PC-9 (cell line): Measurements from ENCODE around the gene GRAP. TPM values are rescaled to one million over a fixed set of nuclear protein-coding genes. Genes with fewer than 3 reads are reported as not detected.

Experiments used
- BruUV-seq: library from RNA; stranded (reverse); fragments of 400-500 nt; replicated peaks from 2 replicates; lab custom pipeline; 2021; lab: Mats Ljungman, UMichigan
- CTCF ChIA-PET: fragments of 300-600 bp; sonication (Branson Sonifier 250); formaldehyde crosslinking; loops from one replicate; lab custom pipeline; 2022; ENCODE audit warnings: antibody characterized with exemption; lab: Charles Lee
- POLR2A ChIA-PET: fragments of 300-600 bp; sonication (Branson Sonifier 250); formaldehyde crosslinking; loops from one replicate; lab custom pipeline; 2022; ENCODE audit warnings: antibody characterized with exemption; ENCODE audit not compliant: unreplicated experiment; lab: Charles Lee
- DNase-seq, 2 experiments: peaks; one replicate each; pipeline versions ENCODE4 v3.0.0 to v3.0.0-alpha.2; 2015 to 2022; ENCODE audit warnings: mixed read lengths in 1 of 2
- H2AFZ ChIP-seq: fragments of 200-600 bp; sonication (generic); 2 replicates; pipeline ENCODE4 v1.8.1; 2017; ENCODE audit warnings: antibody characterized with exemption
- H3F3A ChIP-seq: fragments of 200-600 bp; sonication (generic); 2 replicates; pipeline ENCODE4 v1.8.1; 2017; ENCODE audit warnings: antibody characterized with exemption, mild to moderate bottlenecking, low read depth; ENCODE audit not compliant: insufficient read depth
- H3K27ac ChIP-seq: fragments of 200-600 bp; sonication (generic); 2 replicates; pipeline ENCODE4 v1.6.1; 2016; ENCODE audit warnings: mixed run types
- H3K27me3 ChIP-seq: fragments of 200-600 bp; sonication (generic); 2 replicates; pipeline ENCODE4 v1.6.1; 2016; ENCODE audit warnings: low read depth, mixed run types; ENCODE audit not compliant: insufficient read depth
- H3K36me3 ChIP-seq: fragments of 200-600 bp; sonication (generic); 2 replicates; pipeline ENCODE4 v1.6.1; 2016; ENCODE audit warnings: low read depth, mixed run types
- H3K4me1 ChIP-seq: fragments of 200-600 bp; sonication (generic); replicated peaks from 2 replicates; pipeline ENCODE4 v1.6.1; 2016; ENCODE audit warnings: mixed run types; ENCODE audit not compliant: insufficient read depth
- H3K4me2 ChIP-seq: fragments of 200-600 bp; sonication (generic); 2 replicates; pipeline ENCODE4 v1.6.1; 2017; ENCODE audit warnings: mixed run types
- H3K4me3 ChIP-seq: fragments of 200-600 bp; sonication (generic); 2 replicates; pipeline ENCODE4 v1.6.1; 2016; ENCODE audit warnings: mixed run types
- H3K79me2 ChIP-seq: fragments of 200-600 bp; sonication (generic); 2 replicates; pipeline ENCODE4 v1.6.1; 2017; ENCODE audit warnings: low read depth, mixed run types
- H3K9me2 ChIP-seq: fragments of 200-600 bp; sonication (generic); 2 replicates; pipeline ENCODE4 v1.8.1; 2017; ENCODE audit warnings: mild to moderate bottlenecking; ENCODE audit not compliant: insufficient read depth
- H3K9me3 ChIP-seq: fragments of 200-600 bp; sonication (generic); 2 replicates; pipeline ENCODE4 v1.8.1; 2016; ENCODE audit warnings: low read depth; ENCODE audit not compliant: insufficient read depth
- H4K20me1 ChIP-seq: fragments of 200-600 bp; sonication (generic); 2 replicates; pipeline ENCODE4 v1.8.1; 2017; ENCODE audit not compliant: insufficient read depth
- CTCF ChIP-seq: fragments of 200-600 bp; sonication (generic); conservative IDR thresholded peaks from 2 replicates; pipeline ENCODE4 v1.6.1; 2017; ENCODE audit warnings: mixed run types, antibody characterized with exemption, mild to moderate bottlenecking, moderate library complexity
- EZH2 ChIP-seq: fragments of 200-600 bp; sonication (generic); IDR thresholded peaks from 2 replicates; pipeline ENCODE4 v1.8.0; 2017; ENCODE audit warnings: antibody characterized with exemption, low read depth
- intact Hi-C: fragments of 100-400 bp; cut with micrococcal nuclease; formaldehyde crosslinking; loops from one replicate; pipeline ENCODE4 v1.10.0; 2022; ENCODE audit not compliant: unreplicated experiment
- total RNA-seq: library from RNA; stranded (reverse); gene quantifications from 2 replicates; pipeline ENCODE4 v1.2.3, GENCODE V29; 2021

The GRAP gene
- total RNA-seq, 1 experiment from 2014 or later, result 0.48 TPM

GRCh38 chr17:18991531-18992315 lies 55.0 kb downstream of the GRAP start:
- intact Hi-C loops, result no loop called here
- peaks cover 73% of the 10 kb centered on the region for H4K20me1 ChIP-seq
- DNase-seq, result no peak
- no peaks in the 10 kb centered on the region for H3K4me1 ChIP-seq
- ChIA-PET CTCF (no interaction called here), POLR2A (no interaction called here)
- TF ChIP-seq EZH2 (no peak), CTCF (no peak)
- peaks cover 27% of the 10 kb centered on the region for H3K79me2 ChIP-seq
- no TSS peak for BruUV-seq
- H3K36me3 ChIP-seq, result peaks cover 7% of the 10 kb centered on the region; the same call in 1 of the 2 replicates
- H3K9me2 ChIP-seq, result no peaks in the 10 kb centered on the region
- no peak overlapping the region for H2AFZ ChIP-seq
- H3K4me3 ChIP-seq, result no peak overlapping the region
- H3K4me2 ChIP-seq, result no peak overlapping the region
- no peak overlapping the region for H3K27ac ChIP-seq
- H3K9me3 ChIP-seq, result no peaks in the 10 kb centered on the region
- no peaks in the 10 kb centered on the region for H3K27me3 ChIP-seq
- H3F3A ChIP-seq, result 0 out of 2 replicates have a peak, but pooled peaks cover 3% of the 10 kb centered on the region

GRCh38 chr17:18990331-18990730 lies 56.4 kb downstream of the GRAP start:
- H3K27me3 ChIP-seq, result no peaks in the 10 kb centered on the region
- peaks cover 7% of the 10 kb centered on the region; the same call in 1 of the 2 replicates for H3K36me3 ChIP-seq
- H4K20me1 ChIP-seq, result peaks cover 64% of the 10 kb centered on the region
- H3K4me3 ChIP-seq, result no peak overlapping the region
- no peaks in the 10 kb centered on the region for H3K9me2 ChIP-seq
- DNase-seq, result no peak
- no TSS peak for BruUV-seq
- no peaks in the 10 kb centered on the region for H3K4me1 ChIP-seq
- 0 out of 2 replicates have a peak, but pooled peaks cover 3% of the 10 kb centered on the region for H3F3A ChIP-seq
- CTCF ChIA-PET, result no interaction called here
- no peaks in the 10 kb centered on the region for H3K9me3 ChIP-seq
- peaks cover 13% of the 10 kb centered on the region for H3K79me2 ChIP-seq
- no peak for TF ChIP-seq EZH2
- no peak for TF ChIP-seq CTCF
- POLR2A ChIA-PET, result no interaction called here
- H2AFZ ChIP-seq, result no peak overlapping the region
- no peak overlapping the region for H3K27ac ChIP-seq
- H3K4me2 ChIP-seq, result no peak overlapping the region
- intact Hi-C loops, result no loop called here

GRCh38 chr17:18988546-18989173 lies 58.1 kb downstream of the GRAP start:
- ChIA-PET POLR2A (no interaction called here), CTCF (no interaction called here)
- no peak for DNase-seq
- H3K4me3 ChIP-seq, result no peak overlapping the region
- no peaks in the 10 kb centered on the region for H3K4me1 ChIP-seq
- no peaks in the 10 kb centered on the region for H3K9me3 ChIP-seq
- no peaks in the 10 kb centered on the region for H3K79me2 ChIP-seq
- H3K9me2 ChIP-seq, result no peaks in the 10 kb centered on the region
- H3K36me3 ChIP-seq, result peaks cover 7% of the 10 kb centered on the region; the same call in 1 of the 2 replicates
- no peak overlapping the region for H2AFZ ChIP-seq
- H3F3A ChIP-seq, result 0 out of 2 replicates have a peak, but pooled peaks cover 3% of the 10 kb centered on the region
- TF ChIP-seq CTCF, result no peak
- no peaks in the 10 kb centered on the region for H3K27me3 ChIP-seq
- no peak overlapping the region for H3K4me2 ChIP-seq
- intact Hi-C loops, result no loop called here
- no peak overlapping the region for H3K27ac ChIP-seq
- peaks cover 56% of the 10 kb centered on the region for H4K20me1 ChIP-seq
- no TSS peak for BruUV-seq
